ENCODE data around the gene RECQL5.
"Not testable (repeated sequence)": the region's sequence is repeated elsewhere in the genome, so short reads cannot be mapped to it uniquely, and the experiment has no call there.

- TF ChIP-seq ZNF639 (tag by site-specific recombination; IDR thresholded peaks at IDR 0.05); CTCF (tag by site-specific recombination; IDR thresholded peaks at IDR 0.05); ZNF791 (tag by site-specific recombination; IDR thresholded peaks at IDR 0.05); YY1 (tag by site-specific recombination; IDR thresholded peaks at IDR 0.05); ZNF146 (tag by site-specific recombination; IDR thresholded peaks at IDR 0.05); ZNF132 (tag by site-specific recombination; IDR thresholded peaks at IDR 0.05; ENCODE audit: borderline replicate concordance); ZNF423 (tag by site-specific recombination; IDR thresholded peaks at IDR 0.05): not testable (repeated sequence)
Measured at GRCh38 chr17:75581121-75581725, 85.7 kb downstream of the RECQL5 start.
